NT2/D1 (cell line): Measurements from ENCODE around the gene EVI5L.

Source experiments
- SUZ12 ChIP-seq: IDR thresholded peaks from 2 replicates; pipeline ENCODE4 v1.6.1; 2011; ENCODE audit not compliant: insufficient read length, insufficient read depth; ENCODE audit errors: extremely low read depth
- YY1 ChIP-seq: IDR thresholded peaks from 2 replicates; pipeline ENCODE4 v1.6.1; 2011; ENCODE audit not compliant: insufficient read length, insufficient read depth

DNA sequence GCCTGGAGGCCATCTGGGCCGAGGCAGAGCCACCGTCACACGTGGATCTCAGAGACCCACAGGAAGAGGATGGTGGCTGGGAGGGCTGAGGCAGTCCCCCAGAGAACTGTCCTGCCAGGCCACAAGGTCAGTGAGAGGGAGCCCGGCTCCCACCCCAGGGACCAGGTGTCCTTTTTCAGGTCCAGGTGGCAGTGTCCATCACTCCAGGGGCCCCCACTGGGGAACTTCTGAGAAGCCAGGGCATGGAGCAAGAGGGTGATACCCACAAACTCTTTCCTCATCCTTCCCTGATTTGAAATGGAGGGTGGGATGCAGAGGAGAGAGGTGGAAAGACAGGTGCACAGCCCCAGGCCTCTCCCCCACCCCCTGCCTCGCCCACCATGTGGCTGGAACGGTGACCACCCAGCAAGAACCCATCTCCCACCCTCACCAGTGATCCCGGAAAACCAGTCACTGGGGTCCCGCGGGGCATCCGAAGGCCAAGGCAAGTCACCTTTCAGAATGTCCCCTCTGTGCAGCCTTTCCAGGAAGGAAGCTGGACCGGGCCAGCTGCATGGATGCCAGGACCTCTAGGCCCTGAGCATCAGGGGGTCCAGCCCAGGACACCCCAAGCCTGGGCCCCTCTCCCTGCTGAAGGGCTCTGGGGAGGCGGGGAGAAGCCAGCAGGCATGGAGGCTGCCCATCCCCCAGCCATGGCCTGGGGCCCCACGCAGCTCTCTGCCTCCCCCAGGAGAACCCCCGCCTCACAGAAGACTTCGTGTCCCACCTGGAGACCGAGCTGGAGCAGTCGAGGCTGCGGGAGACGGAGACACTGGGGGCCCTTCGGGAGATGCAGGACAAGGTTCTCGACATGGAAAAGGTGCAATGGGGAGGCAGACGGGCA, 30.1 kb downstream of the EVI5L start:
- TF ChIP-seq SUZ12 = no peak
- no peak for TF ChIP-seq YY1
